Mucosa of descending colon (tissue), 3 donors: ENCODE data around the gene RAB11FIP4. TPM values are rescaled to one million over a fixed set of nuclear protein-coding genes. Genes with fewer than 3 reads are reported as not detected.

Experiments used
- ATAC-seq: fragments of 200-7000 bp; cut with Tn5 transposase; one replicate; pipeline ENCODE4 v1.9.1; 2020; ENCODE audit warnings: mild to moderate bottlenecking, moderate library complexity
- DNase-seq, 3 donors: peaks; one replicate each; pipeline ENCODE4 v3.0.0-alpha.2; 2020
- H3K36me3 ChIP-seq: fragments of 200-600 bp; one replicate; pipeline ENCODE4 v1.8.0; 2021; ENCODE audit warnings: low read depth, mild to moderate bottlenecking
- H3K4me1 ChIP-seq: fragments of 200-600 bp; one replicate; pipeline ENCODE4 v1.8.0; 2021; ENCODE audit warnings: low read depth, mild to moderate bottlenecking
- H3K4me3 ChIP-seq: fragments of 200-600 bp; one replicate; pipeline ENCODE4 v1.8.0; 2021; ENCODE audit warnings: mild to moderate bottlenecking
- H3K9me3 ChIP-seq: fragments of 200-600 bp; one replicate; pipeline ENCODE4 v1.8.0; 2021; ENCODE audit warnings: mild to moderate bottlenecking
- intact Hi-C, 2 donors: fragments of 100-400 bp; cut with DNase I in 1 of 2; cut with micrococcal nuclease in 1 of 2; formaldehyde crosslinking; loops; one replicate each; pipeline versions ENCODE4 v1.11.0 to v1.11.1; 2022; cut with DNase I, micrococcal nuclease
- total RNA-seq, 3 donors: library from RNA; stranded (reverse); fragmentation: NEBNext Ultra II Directional in 2 of 3; extraction: Animal tissue kit (Norgen Biotek cat#: 25700) in 2 of 3; gene quantifications; one replicate each; pipeline versions ENCODE4 v1.2.1 to v1.2.4, GENCODE V29; 2021 to 2023
- TF ChIP-seq, protein P1 (sequence below): fragments of 200-600 bp; IDR thresholded peaks from one replicate; pipeline ENCODE4 v1.8.0; 2022; ENCODE audit warnings: antibody characterized with exemption, mild to moderate bottlenecking
- donor health status: DM: no; HTN: no; CAD: no; lungs with moderate emphysema.
- donor health status: DM: no; HTN: no; CAD: no.
- donor health status: DM: no; HTN: yes; CAD: no.

Gene RAB11FIP4
- total RNA-seq, 3 donors from 2014 or later: 24.5 to 49.9 (median 40.7) TPM

DNA sequence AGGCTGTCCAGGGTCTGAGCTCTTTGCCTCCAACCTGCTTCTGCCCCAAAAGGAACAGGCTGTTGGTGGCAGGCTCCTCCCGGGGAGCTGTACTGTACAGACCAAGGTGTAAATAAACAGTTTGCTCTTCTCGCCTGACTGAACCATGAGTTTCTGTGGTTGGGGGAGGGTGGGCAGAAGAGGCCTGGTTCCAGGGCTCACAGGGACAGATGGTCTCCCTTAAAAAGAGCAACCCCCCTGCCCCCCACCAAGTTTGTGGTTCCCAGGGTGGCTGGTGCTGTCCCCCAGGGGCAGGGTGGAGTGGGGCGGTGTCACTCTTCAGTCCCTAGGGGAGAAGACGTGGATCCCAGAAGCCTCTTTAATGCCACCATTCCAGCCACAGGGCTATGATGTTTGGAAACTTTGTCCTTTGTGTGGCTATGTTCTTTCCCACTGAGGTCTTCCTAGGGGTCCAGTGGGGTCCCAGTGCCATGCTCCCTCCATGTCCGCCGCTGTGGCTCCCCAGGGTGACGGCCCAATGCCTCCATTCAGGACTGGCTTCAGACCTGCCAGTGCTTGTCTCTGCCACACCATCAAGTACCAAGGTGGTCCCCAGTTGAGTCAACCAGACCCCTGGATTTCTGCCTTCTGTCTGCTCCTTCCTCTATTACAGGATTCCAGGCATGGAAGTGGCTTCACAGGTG is 146.7 kb downstream of the RAB11FIP4 start:
- DNase-seq (no peak), ATAC-seq (peak; percentile 65)
- Histone ChIP-seq H3K9me3 (no peaks in the 10 kb centered on the region), H3K4me1 (no peaks in the 10 kb centered on the region), H3K36me3 (no peaks in the 10 kb centered on the region), H3K4me3 (no peak overlapping the region)
- TF ChIP-seq, protein P1, sequence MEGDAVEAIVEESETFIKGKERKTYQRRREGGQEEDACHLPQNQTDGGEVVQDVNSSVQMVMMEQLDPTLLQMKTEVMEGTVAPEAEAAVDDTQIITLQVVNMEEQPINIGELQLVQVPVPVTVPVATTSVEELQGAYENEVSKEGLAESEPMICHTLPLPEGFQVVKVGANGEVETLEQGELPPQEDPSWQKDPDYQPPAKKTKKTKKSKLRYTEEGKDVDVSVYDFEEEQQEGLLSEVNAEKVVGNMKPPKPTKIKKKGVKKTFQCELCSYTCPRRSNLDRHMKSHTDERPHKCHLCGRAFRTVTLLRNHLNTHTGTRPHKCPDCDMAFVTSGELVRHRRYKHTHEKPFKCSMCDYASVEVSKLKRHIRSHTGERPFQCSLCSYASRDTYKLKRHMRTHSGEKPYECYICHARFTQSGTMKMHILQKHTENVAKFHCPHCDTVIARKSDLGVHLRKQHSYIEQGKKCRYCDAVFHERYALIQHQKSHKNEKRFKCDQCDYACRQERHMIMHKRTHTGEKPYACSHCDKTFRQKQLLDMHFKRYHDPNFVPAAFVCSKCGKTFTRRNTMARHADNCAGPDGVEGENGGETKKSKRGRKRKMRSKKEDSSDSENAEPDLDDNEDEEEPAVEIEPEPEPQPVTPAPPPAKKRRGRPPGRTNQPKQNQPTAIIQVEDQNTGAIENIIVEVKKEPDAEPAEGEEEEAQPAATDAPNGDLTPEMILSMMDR: no peak
- intact Hi-C loops: no loop called here

DNA sequence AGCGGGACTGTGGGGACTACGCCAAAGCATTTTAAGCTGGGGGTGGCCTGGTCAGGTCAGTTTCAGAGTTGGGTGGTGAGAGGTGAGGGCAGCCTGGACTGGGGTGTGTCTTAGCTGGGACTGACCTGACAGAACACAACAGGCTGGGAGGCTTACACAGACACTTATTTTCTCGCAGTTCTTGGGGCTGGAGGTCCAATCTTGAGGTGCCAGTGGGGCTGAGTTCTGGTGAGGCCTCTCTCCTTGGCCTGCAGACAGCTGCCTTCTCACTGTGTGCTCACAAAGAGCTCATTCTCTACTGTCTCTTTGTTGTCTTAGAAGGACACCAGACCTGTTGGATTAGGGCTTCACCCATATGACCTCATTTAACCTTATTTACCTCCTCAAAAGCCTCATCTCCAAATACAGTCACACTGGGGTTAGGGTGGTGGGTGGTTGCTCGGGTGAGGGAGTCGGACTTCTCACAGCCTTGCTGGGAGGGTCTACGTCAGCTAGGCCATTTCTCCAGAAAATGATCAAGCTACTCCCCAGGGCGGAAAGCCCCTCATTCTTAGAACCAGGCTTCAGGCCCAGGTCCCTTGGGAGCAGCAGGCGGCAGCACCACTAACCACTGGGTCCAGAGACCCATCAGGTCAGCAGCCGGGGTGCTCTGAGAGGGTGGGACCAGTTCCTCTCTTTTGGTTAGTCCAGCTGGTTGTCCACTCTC is 149.3 kb downstream of the RAB11FIP4 start:
- no peaks in the 10 kb centered on the region for H3K9me3 ChIP-seq
- no peak for ATAC-seq
- H3K4me3 ChIP-seq: no peak overlapping the region
- TF ChIP-seq, protein P1: no peak
- no peak for DNase-seq
- no peaks in the 10 kb centered on the region for H3K36me3 ChIP-seq
- no peaks in the 10 kb centered on the region for H3K4me1 ChIP-seq
- intact Hi-C loops: no loop called here

DNA sequence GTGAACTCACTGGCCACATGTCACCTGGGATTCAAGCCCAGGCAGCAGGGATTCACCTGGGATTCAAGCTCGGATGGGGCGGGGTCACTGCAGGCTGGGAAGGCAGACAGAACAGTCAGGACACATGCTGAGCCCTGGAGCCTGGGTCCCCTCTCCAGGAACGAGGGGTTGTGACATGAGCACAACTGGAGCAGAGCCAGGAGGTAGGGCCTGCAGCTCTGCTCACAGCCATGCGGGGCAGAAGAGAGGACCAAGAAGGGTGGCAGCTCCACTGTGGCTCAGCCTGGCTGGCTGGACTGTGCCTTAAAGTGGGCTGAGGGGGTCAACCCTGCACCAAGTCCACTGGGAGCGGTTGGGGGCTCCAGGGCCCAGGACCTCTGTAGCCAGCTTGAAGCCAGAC is 150.1 kb downstream of the RAB11FIP4 start:
- DNase-seq: no peak
- ATAC-seq: peak; percentile 39
- intact Hi-C loops: no loop called here

GRCh38 chr17:31544186-31544585 is 152.7 kb downstream of the RAB11FIP4 start:
- TF ChIP-seq, protein P1: no peak
- ATAC-seq: peak; percentile 10

More for the DNA sequence above, 150.1 kb downstream of the RAB11FIP4 start:
- Histone ChIP-seq H3K36me3 (no peaks in the 10 kb centered on the region), H3K4me1 (no peaks in the 10 kb centered on the region), H3K9me3 (no peaks in the 10 kb centered on the region), H3K4me3 (no peak overlapping the region)
- TF ChIP-seq, protein P1: no peak

DNA sequence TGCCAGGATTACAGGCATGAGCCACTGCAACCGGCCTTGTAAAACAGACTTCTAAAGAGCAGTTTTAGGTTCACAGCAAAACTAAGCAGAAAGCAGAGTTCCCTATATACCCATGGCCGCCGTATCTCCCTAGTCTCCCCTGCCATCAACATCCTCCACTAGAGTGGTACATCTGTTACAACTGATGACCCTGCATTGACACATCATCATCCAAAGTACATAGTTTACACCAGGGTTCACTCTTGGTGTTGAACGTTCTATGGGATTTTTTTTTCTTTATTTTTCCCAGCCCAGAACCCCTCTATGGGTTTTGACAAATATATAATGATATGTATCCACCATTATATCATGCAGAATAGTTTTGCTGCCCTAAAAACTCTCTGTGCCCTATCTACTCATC is 155.2 kb downstream of the RAB11FIP4 start:
- TF ChIP-seq, protein P1: no peak
- H3K4me1 ChIP-seq: peaks cover 5% of the 10 kb centered on the region
- no peak for ATAC-seq
- intact Hi-C loops: no loop called here
- no peak overlapping the region for H3K4me3 ChIP-seq
- DNase-seq: no peak
- H3K36me3 ChIP-seq: no peaks in the 10 kb centered on the region
- no peaks in the 10 kb centered on the region for H3K9me3 ChIP-seq

More at GRCh38 chr17:31544186-31544585, 152.7 kb downstream of the RAB11FIP4 start:
- Histone ChIP-seq H3K36me3 (no peaks in the 10 kb centered on the region), H3K4me3 (no peak overlapping the region), H3K9me3 (no peaks in the 10 kb centered on the region), H3K4me1 (peaks cover 5% of the 10 kb centered on the region)
- intact Hi-C loops: no loop called here
- no peak for DNase-seq
